ENCODE measurements around the gene GMIP.
A peak's percentile ranks its signal among the peaks of the same experiment; 100 is the strongest.
"Not testable (repeated sequence)": the region's sequence is repeated elsewhere in the genome, so short reads cannot be mapped to it uniquely, and the experiment has no call there.

GMIP gene

GRCh38 chr19:19643158-19644053 lies at the start of gene GMIP:
Gene GMIP (minus strand): TSS chr19:19643657. CDS start chr19:19643529, 128 bp downstream.
- peak; percentile 88 for DNase-seq (ENCODE audit: extremely low read depth, insufficient read length)
- peaks cover 37% of the 10 kb centered on the region for H3K36me3 ChIP-seq (ENCODE audit: control insufficient read depth, insufficient read depth, low read length)
- TF ChIP-seq CTCF (IDR thresholded peaks at IDR 0.05; ENCODE audit: insufficient read depth, low read length, poor library complexity, severe bottlenecking): peak; percentile 78
- no peaks in the 10 kb centered on the region for H3K27me3 ChIP-seq (replicated peaks; ENCODE audit: control insufficient read depth, insufficient read depth, low read length)
- peak within 1 kb of the TSS; percentile 82 for H3K4me3 ChIP-seq (replicated peaks; ENCODE audit: low read depth, low read length)

GRCh38 chr19:19691683-19692082 lies 48.2 kb upstream of the GMIP start:
- no peaks in the 10 kb centered on the region for H3K27me3 ChIP-seq (replicated peaks; ENCODE audit: control insufficient read depth, insufficient read depth, low read length)
- no peak for DNase-seq (ENCODE audit: extremely low read depth, insufficient read length)
- no peak overlapping the region for H3K4me3 ChIP-seq (replicated peaks; ENCODE audit: low read depth, low read length)
- H3K36me3 ChIP-seq (ENCODE audit: control insufficient read depth, insufficient read depth, low read length): no peaks in the 10 kb centered on the region
- no peak for TF ChIP-seq CTCF (IDR thresholded peaks at IDR 0.05; ENCODE audit: insufficient read depth, low read length, poor library complexity, severe bottlenecking)

- H3K4me3 ChIP-seq (replicated peaks; ENCODE audit: low read depth, low read length); DNase-seq (ENCODE audit: extremely low read depth, insufficient read length); H3K27me3 ChIP-seq (replicated peaks; ENCODE audit: control insufficient read depth, insufficient read depth, low read length); H3K36me3 ChIP-seq (ENCODE audit: control insufficient read depth, insufficient read depth, low read length): not testable (repeated sequence)
These were observed 45.6 kb upstream of the GMIP start for GRCh38 chr19:19689023-19689422.

GRCh38 chr19:19687090-19687489 lies 43.6 kb upstream of the GMIP start:
- H3K36me3 ChIP-seq (ENCODE audit: control insufficient read depth, insufficient read depth, low read length): no peaks in the 10 kb centered on the region
- no peaks in the 10 kb centered on the region for H3K27me3 ChIP-seq (replicated peaks; ENCODE audit: control insufficient read depth, insufficient read depth, low read length)
- no peak for TF ChIP-seq CTCF (IDR thresholded peaks at IDR 0.05; ENCODE audit: insufficient read depth, low read length, poor library complexity, severe bottlenecking)
- no peak overlapping the region for H3K4me3 ChIP-seq (replicated peaks; ENCODE audit: low read depth, low read length)
- no peak for DNase-seq (ENCODE audit: extremely low read depth, insufficient read length)

GRCh38 chr19:19686580-19686979 lies 43.1 kb upstream of the GMIP start:
- no peak overlapping the region for H3K4me3 ChIP-seq (replicated peaks; ENCODE audit: low read depth, low read length)
- DNase-seq (ENCODE audit: extremely low read depth, insufficient read length): no peak
- no peak for TF ChIP-seq CTCF (IDR thresholded peaks at IDR 0.05; ENCODE audit: insufficient read depth, low read length, poor library complexity, severe bottlenecking)
- H3K27me3 ChIP-seq (replicated peaks; ENCODE audit: control insufficient read depth, insufficient read depth, low read length): no peaks in the 10 kb centered on the region
- H3K36me3 ChIP-seq (ENCODE audit: control insufficient read depth, insufficient read depth, low read length): no peaks in the 10 kb centered on the region

- H3K27me3 ChIP-seq (replicated peaks; ENCODE audit: control insufficient read depth, insufficient read depth, low read length); H3K36me3 ChIP-seq (ENCODE audit: control insufficient read depth, insufficient read depth, low read length); DNase-seq (ENCODE audit: extremely low read depth, insufficient read length); H3K4me3 ChIP-seq (replicated peaks; ENCODE audit: low read depth, low read length): not testable (repeated sequence)
These were observed 42.7 kb upstream of the GMIP start for GRCh38 chr19:19686119-19686518.

Measured in GM06990 (cell line).